Endothelial cell (in vitro differentiated cells): ENCODE data around the gene KPNA1. TPM values are rescaled to one million over a fixed set of nuclear protein-coding genes. Genes with fewer than 3 reads are reported as not detected.

Experiments used
- DNase-seq: peaks from one replicate; pipeline ENCODE4 v3.0.0; 2021; ENCODE audit warnings: low spot score
- H3K27ac Mint-ChIP-seq: one replicate; pipeline ENCODE4 v1.8.0; 2021; ENCODE audit warnings: mixed read lengths, inconsistent platforms; ENCODE audit not compliant: unreplicated experiment
- H3K27me3 Mint-ChIP-seq: one replicate; pipeline ENCODE4 v1.8.0; 2021; ENCODE audit warnings: mild to moderate bottlenecking, moderate library complexity, mixed read lengths, inconsistent platforms; ENCODE audit not compliant: unreplicated experiment
- H3K36me3 Mint-ChIP-seq: one replicate; pipeline ENCODE4 v1.8.0; 2021; ENCODE audit warnings: mild to moderate bottlenecking, low read depth, mixed read lengths, inconsistent platforms; ENCODE audit not compliant: unreplicated experiment
- H3K4me1 Mint-ChIP-seq: one replicate; pipeline ENCODE4 v1.8.0; 2021; ENCODE audit warnings: mild to moderate bottlenecking, mixed read lengths, inconsistent platforms; ENCODE audit not compliant: unreplicated experiment
- H3K4me3 Mint-ChIP-seq: one replicate; pipeline ENCODE4 v1.8.0; 2021; ENCODE audit warnings: mild to moderate bottlenecking, mixed read lengths, inconsistent platforms; ENCODE audit not compliant: unreplicated experiment
- H3K9me3 Mint-ChIP-seq: one replicate; pipeline ENCODE4 v1.8.0; 2021; ENCODE audit warnings: mixed read lengths, inconsistent platforms; ENCODE audit not compliant: unreplicated experiment
- total RNA-seq: library from RNA; stranded (reverse); fragmentation: NEBNext Ultra II Directional; extraction: Animal tissue kit (Norgen Biotek cat#: 25700); gene quantifications from one replicate; pipeline ENCODE4 v1.2.1, GENCODE V29; 2021; ENCODE audit not compliant: unreplicated experiment
- TF ChIP-seq, protein P1 (sequence below): fragments of 200-600 bp; sonication (generic); IDR thresholded peaks from one replicate; pipeline ENCODE4 v1.5.0; 2021; ENCODE audit warnings: antibody characterized with exemption; ENCODE audit not compliant: unreplicated experiment

KPNA1 gene
- total RNA-seq, 1 donor from 2014 or later = 87.2 TPM

DNA sequence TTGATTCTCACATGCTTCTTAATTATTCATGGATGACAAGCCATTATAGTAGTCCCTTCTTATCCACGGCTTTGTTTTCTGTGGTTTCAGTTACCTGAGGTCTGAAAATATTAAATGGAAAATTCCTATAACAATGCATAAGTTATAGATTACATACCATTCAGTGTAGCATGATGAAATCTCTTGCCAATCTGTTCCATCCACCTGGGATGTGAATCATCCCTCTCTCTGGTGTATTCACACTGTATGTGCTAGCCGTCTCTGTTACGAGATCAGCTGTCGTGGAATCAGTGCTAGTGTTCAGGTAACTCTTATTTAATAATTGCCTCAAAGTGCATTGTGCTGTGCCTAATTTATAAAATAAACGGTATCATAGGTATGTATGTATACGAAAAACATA, 104.1 kb downstream of the KPNA1 start:
- Mint-ChIP-seq H3K27me3 (no peaks in the 10 kb centered on the region), H3K36me3 (peaks cover 5% of the 10 kb centered on the region), H3K9me3 (no peaks in the 10 kb centered on the region), H3K4me1 (peaks cover 9% of the 10 kb centered on the region), H3K4me3 (no peak overlapping the region), H3K27ac (no peak overlapping the region)
- DNase-seq = no peak
- TF ChIP-seq, protein P1, sequence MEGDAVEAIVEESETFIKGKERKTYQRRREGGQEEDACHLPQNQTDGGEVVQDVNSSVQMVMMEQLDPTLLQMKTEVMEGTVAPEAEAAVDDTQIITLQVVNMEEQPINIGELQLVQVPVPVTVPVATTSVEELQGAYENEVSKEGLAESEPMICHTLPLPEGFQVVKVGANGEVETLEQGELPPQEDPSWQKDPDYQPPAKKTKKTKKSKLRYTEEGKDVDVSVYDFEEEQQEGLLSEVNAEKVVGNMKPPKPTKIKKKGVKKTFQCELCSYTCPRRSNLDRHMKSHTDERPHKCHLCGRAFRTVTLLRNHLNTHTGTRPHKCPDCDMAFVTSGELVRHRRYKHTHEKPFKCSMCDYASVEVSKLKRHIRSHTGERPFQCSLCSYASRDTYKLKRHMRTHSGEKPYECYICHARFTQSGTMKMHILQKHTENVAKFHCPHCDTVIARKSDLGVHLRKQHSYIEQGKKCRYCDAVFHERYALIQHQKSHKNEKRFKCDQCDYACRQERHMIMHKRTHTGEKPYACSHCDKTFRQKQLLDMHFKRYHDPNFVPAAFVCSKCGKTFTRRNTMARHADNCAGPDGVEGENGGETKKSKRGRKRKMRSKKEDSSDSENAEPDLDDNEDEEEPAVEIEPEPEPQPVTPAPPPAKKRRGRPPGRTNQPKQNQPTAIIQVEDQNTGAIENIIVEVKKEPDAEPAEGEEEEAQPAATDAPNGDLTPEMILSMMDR = no peak

DNA sequence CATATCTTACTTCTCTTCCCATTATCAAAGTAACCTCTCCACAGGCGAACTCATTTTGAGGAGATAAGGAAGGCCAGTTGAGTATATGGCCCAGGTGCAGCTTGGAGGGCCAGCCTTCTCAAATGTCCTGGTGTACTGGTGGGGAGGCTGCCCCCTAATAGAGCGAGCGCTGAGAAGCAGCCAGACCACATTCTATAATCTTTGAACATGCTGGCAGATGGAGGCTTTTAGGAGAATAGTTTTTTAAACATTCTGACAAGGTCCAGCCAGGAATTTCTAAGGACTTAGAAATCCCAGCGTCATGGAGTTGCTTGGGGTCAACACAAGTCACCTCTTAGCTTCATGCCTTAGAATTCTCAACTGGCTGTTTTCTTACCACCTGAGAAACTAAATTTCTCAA, 104.6 kb downstream of the KPNA1 start:
- Mint-ChIP-seq H3K27ac (no peak overlapping the region), H3K9me3 (no peaks in the 10 kb centered on the region), H3K4me1 (peaks cover 7% of the 10 kb centered on the region), H3K4me3 (no peak overlapping the region), H3K36me3 (peaks cover 5% of the 10 kb centered on the region), H3K27me3 (no peaks in the 10 kb centered on the region)
- TF ChIP-seq, protein P1 = no peak
- no peak for DNase-seq

DNA sequence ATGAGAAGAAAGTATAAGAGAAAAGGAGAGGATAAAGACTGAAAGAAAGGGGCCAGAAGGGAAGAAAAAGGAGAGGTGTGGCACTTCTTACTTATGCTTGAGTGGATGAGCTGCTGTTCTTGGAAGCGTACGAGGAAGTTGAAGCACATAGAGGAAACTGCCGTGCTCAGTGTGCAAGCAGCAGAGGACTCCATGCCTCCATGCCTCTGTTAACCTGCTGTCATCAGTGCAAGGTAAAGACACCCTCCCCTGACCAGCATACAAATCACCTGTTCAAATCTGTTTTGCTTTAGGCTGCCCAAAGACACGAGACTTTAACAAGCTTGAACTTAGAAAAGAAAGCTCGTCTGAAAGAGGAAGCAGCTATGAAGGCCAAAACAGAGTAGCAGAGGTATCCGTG, 105.3 kb downstream of the KPNA1 start:
- H3K4me1 Mint-ChIP-seq = peaks cover 11% of the 10 kb centered on the region
- peaks cover 5% of the 10 kb centered on the region for H3K36me3 Mint-ChIP-seq
- no peaks in the 10 kb centered on the region for H3K9me3 Mint-ChIP-seq
- H3K27ac Mint-ChIP-seq = no peak overlapping the region
- H3K27me3 Mint-ChIP-seq = no peaks in the 10 kb centered on the region
- TF ChIP-seq, protein P1 = no peak
- no peak overlapping the region for H3K4me3 Mint-ChIP-seq
- no peak for DNase-seq

DNA sequence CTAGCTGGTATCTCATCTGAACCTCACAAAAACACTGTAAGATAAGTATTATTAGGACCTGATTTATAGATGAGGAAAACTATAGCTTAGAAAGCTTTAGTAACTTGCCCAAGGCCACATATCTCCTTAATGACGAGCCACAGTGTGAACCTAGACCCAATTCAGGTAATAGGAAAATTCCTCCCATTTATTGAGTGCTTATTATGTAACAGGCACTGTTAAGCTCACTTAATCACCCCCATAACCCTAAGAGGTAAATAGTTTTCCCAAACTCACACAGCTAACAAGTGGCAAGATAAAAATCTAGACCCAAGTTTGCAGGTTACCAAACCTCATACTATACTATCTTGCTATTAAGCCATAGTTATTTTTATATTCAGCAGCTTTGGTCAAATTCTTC, 106.8 kb downstream of the KPNA1 start:
- Mint-ChIP-seq H3K27ac (no peak overlapping the region), H3K4me1 (peaks cover 10% of the 10 kb centered on the region), H3K36me3 (peaks cover 5% of the 10 kb centered on the region), H3K27me3 (no peaks in the 10 kb centered on the region), H3K9me3 (no peaks in the 10 kb centered on the region), H3K4me3 (no peak overlapping the region)
- TF ChIP-seq, protein P1 = no peak
- no peak for DNase-seq

DNA sequence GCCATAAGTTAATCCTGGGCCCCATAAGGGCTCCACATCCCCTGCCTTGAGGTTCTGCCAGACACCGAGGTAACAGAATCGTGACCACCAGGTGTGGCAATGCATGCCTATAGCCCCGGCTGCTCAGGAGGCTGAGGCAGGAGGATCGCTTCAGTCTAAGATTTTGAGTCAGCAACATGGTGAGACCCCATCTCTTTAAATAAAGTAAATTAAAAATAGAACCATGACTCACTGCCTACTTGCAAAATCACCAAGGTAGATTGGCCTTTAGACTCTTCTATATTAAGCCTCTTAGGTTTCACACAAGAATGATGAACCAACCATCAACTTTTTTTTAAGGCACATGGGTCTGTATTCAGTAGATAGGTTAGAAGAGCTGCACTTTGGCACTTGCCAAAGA, 108.5 kb downstream of the KPNA1 start:
- Mint-ChIP-seq H3K4me1 (peaks cover 8% of the 10 kb centered on the region), H3K36me3 (peaks cover 5% of the 10 kb centered on the region), H3K27me3 (no peaks in the 10 kb centered on the region), H3K9me3 (no peaks in the 10 kb centered on the region), H3K27ac (no peak overlapping the region), H3K4me3 (no peak overlapping the region)
- no peak for DNase-seq
- TF ChIP-seq, protein P1 = no peak
